ENCODE data around the gene GRID1. TPM values are rescaled to one million over a fixed set of nuclear protein-coding genes. Genes with fewer than 3 reads are reported as not detected.

The GRID1 gene
- total RNA-seq, 3 donors from 2014 or later = 0.61 to 1.9 (median 0.87) TPM

- Histone ChIP-seq H3K4me1 (ENCODE audit: low read depth) (no peaks in the 10 kb centered on the region), H3K9me3 (no peaks in the 10 kb centered on the region), H3K4me3 (no peak overlapping the region), H3K36me3 (ENCODE audit: low read depth) (no peaks in the 10 kb centered on the region)
- intact Hi-C loops (cut with DNase I, micrococcal nuclease) = no loop called here
- no peak for DNase-seq
- ATAC-seq = no peak
- no peak for TF ChIP-seq CTCF (IDR thresholded peaks at IDR 0.05)
Measured at GRCh38 chr10:85900061-85900460, 466.5 kb downstream of the GRID1 start.

- Histone ChIP-seq H3K36me3 (ENCODE audit: low read depth) (no peaks in the 10 kb centered on the region), H3K9me3 (no peaks in the 10 kb centered on the region), H3K4me3 (no peak overlapping the region), H3K4me1 (ENCODE audit: low read depth) (no peaks in the 10 kb centered on the region)
- no peak for TF ChIP-seq CTCF (IDR thresholded peaks at IDR 0.05)
- intact Hi-C loops (cut with DNase I, micrococcal nuclease) = no loop called here
- ATAC-seq (no peak), DNase-seq (no peak)
Measured at GRCh38 chr10:85891472-85891871, 475.1 kb downstream of the GRID1 start.

- DNase-seq = no peak
- no peak for ATAC-seq
- intact Hi-C loops (cut with DNase I, micrococcal nuclease) = no loop called here
- H3K36me3 ChIP-seq (ENCODE audit: low read depth) = no peaks in the 10 kb centered on the region
- TF ChIP-seq CTCF (IDR thresholded peaks at IDR 0.05) = no peak
- H3K4me3 ChIP-seq = no peak overlapping the region
- H3K4me1 ChIP-seq (ENCODE audit: low read depth) = no peaks in the 10 kb centered on the region
- H3K9me3 ChIP-seq = no peaks in the 10 kb centered on the region
Measured at GRCh38 chr10:85888559-85888958, 478.0 kb downstream of the GRID1 start.

- intact Hi-C loops (cut with DNase I, micrococcal nuclease) = no loop called here
- no peak for ATAC-seq
- H3K4me1 ChIP-seq (ENCODE audit: low read depth) = no peaks in the 10 kb centered on the region
Measured at GRCh38 chr10:85888004-85888403, 478.6 kb downstream of the GRID1 start.

GRCh38 chr10:85874208-85874607 lies 492.4 kb downstream of the GRID1 start:
- no peaks in the 10 kb centered on the region for H3K36me3 ChIP-seq (ENCODE audit: low read depth)
- intact Hi-C loops (cut with DNase I, micrococcal nuclease) = no loop called here
- no peak for DNase-seq
- no peaks in the 10 kb centered on the region for H3K9me3 ChIP-seq
- TF ChIP-seq CTCF (IDR thresholded peaks at IDR 0.05) = no peak
- no peak overlapping the region for H3K4me3 ChIP-seq
- no peaks in the 10 kb centered on the region for H3K4me1 ChIP-seq (ENCODE audit: low read depth)
- no peak for ATAC-seq

More at GRCh38 chr10:85888004-85888403, 478.6 kb downstream of the GRID1 start:
- DNase-seq = no peak
- H3K9me3 ChIP-seq = no peaks in the 10 kb centered on the region
- no peaks in the 10 kb centered on the region for H3K36me3 ChIP-seq (ENCODE audit: low read depth)
- TF ChIP-seq CTCF (IDR thresholded peaks at IDR 0.05) = no peak
- no peak overlapping the region for H3K4me3 ChIP-seq

- no peak for ATAC-seq
- no peak for TF ChIP-seq CTCF (IDR thresholded peaks at IDR 0.05)
- H3K4me1 ChIP-seq (ENCODE audit: low read depth) = no peaks in the 10 kb centered on the region
Measured at GRCh38 chr10:85873063-85873462, 493.5 kb downstream of the GRID1 start.

More at GRCh38 chr10:85873063-85873462, 493.5 kb downstream of the GRID1 start:
- no peaks in the 10 kb centered on the region for H3K36me3 ChIP-seq (ENCODE audit: low read depth)
- intact Hi-C loops (cut with DNase I, micrococcal nuclease) = no loop called here
- H3K4me3 ChIP-seq = no peak overlapping the region
- DNase-seq = no peak
- H3K9me3 ChIP-seq = no peaks in the 10 kb centered on the region
